ENCODE results near the gene RTP5.

DNA sequence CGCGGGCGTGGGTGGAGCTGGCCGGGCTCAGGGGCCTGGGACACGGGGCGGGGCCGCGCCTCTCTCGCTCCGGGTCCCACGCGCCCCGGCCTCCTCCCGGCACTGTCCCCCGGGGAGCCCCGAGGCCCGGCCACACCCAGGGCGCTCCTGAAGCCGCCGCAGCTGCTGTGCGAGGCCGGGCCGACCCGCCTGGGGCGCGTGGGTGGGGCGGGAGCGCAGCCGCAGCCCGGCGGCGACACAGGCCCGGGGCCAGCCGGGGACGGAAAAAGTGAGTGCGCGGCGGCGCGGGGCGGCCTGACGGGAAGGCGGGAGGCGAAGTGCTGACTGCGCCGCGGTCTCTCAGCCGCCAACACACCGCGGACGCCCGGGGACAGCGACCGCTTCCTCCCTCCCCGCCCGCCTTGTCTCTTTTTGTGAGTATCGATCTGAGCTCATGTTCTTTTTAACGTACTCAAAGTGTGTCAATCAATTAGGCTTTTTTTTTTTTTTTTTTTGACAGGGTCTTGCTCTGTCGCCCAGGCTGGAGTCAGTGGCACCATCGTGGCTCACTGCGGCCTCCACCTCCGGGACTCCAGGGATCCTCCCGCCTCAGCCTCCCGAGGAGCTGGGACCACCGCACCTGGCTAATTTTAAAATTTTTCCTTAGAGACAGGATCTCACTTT lies 25.3 kb upstream of the RTP5 start:
- TF ChIP-seq POLR2A (IDR thresholded peaks at IDR 0.05; ENCODE audit: low read depth, low read length) (no peak), POLR2AphosphoS5 (IDR thresholded peaks at IDR 0.05; ENCODE audit: low read depth, low read length) (no peak)

Data from GM12892 (cell line).